ENCODE results near the gene RANBP10. TPM values are rescaled to one million over a fixed set of nuclear protein-coding genes. Genes with fewer than 3 reads are reported as not detected.

RANBP10 gene
- total RNA-seq, 5 donors from 2014 or later (not counting 1 experiment from before 2014, with no cell fraction given), result 21.9 to 29.3 (median 24.5) TPM

DNA sequence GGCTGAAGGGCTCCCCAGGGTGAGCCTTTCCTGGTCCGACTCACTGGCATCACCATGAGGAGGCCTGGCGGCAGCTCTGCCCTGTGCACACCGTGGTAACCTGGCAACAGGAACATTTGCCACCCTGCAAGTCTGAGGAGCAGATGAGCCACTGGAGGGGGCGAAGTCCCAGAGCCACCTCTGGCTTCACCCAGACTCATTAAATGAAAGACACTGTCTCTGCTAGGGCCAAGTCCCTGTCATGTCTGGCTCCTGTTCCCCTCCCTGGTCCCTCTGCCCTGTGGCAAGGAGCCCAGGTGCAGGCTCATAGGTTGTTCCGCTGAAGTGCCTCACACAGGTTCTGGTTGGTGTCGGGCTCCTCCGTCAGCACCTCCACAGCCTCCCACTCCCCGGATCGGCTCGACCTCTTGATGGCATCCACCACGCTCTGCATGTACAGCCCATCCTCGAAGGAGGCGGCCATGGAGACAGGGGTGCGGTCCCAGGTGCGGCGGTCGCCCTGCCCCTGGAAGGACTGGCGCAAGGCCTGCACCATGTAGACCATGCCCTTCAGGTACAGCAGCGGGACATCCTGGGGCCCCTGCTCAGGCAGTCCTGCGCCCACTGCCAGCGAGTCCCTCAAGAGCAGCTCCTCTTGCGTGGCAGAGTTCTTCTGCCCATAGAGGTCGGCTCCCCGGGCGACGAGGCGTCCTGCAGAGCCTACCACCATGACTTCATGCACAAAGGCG, 131.3 kb downstream of the RANBP10 start:
- Mint-ChIP-seq H3K36me3 (no peaks in the 10 kb centered on the region), H3K27me3 (no peaks in the 10 kb centered on the region), H3K4me1 (peaks cover 2 to 5% (median 3%) of the 10 kb centered on the region in 3 donors), H3K27ac (peak overlapping the region in 1 of 2 donors; percentile 36), H3K4me3 (no peak overlapping the region), H3K9me3 (no peaks in the 10 kb centered on the region)
- Histone ChIP-seq H3K27me3 (replicated peaks in 1 of 2; ENCODE audit: control insufficient read depth in 2 of 2, extremely low read depth in 1 of 2, insufficient read depth in 2 of 2, low read length in 1 of 2) (no peaks in the 10 kb centered on the region), H3K4me1 (ENCODE audit: control insufficient read depth in 1 of 2, extremely low read depth in 1 of 2, insufficient read depth in 2 of 2, low read length in 2 of 2) (no peaks in the 10 kb centered on the region), H3K27ac (ENCODE audit: low read length) (no peak overlapping the region), H3K9me3 (no peaks in the 10 kb centered on the region), H3K4me3 (ENCODE audit: control insufficient read depth in 1 of 2, extremely low read depth in 1 of 2, low read length in 1 of 2) (no peak overlapping the region), H3K36me3 (ENCODE audit: control insufficient read depth in 2 of 2, extremely low read depth in 1 of 2, insufficient read depth in 1 of 2, low read length in 1 of 2) (peaks cover 4 to 10% of the 10 kb centered on the region in 2 donors)
- DNase-seq (no peak), ATAC-seq (replicated peaks in 1 of 4) (no peak)
- ChIA-PET POLR2A (no interaction called here), CTCF (no interaction called here)
- WGBS (ENCODE audit: insufficient coverage), result 94% methylated on average over 28 of the region's 28 CpGs

DNA sequence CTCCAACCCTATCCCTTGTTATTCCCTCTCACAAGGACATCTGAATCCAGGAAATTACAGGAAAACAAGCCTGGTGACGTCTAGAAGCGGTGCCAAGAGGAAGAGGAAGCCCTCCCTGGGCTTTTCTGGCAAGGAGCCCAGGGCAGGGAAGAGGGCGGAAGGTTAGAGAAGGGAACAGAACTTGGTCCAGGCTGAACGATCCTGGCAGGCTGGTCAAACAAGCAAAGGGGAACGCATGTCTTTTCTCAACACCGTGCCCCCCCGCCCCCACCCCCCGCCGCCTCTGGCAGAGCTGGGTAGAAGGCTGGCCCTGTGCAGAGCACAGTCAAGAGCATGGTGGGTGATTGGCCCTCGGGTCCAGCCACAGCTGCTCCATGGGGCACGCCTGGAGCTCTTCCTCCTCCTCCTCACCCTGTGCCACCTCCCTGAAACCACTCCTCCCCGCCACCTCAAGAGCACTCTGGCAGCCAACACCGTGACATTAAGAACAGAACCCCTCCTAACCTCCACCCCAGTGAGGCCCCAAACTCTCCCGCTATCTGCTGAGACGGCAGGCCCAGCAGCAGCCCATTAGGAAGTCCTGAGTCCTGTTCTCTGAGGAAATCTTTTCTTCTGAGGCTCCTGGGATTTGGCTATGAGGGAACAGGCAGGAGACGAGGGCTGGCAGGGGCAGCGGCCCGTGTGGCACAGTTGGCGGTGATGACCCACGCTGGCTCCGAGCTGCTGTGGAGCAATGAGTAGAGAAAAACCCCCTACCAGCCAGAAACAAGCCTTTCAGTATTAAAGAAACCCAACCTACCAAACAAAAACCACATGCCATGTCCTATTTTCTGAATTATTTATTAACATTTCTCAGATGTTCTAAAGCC, 132.4 kb downstream of the RANBP10 start:
- no peak overlapping the region for H3K4me3 Mint-ChIP-seq
- ATAC-seq (replicated peaks in 1 of 4), result no peak
- H3K4me1 Mint-ChIP-seq, result peaks cover 3 to 6% (median 5%) of the 10 kb centered on the region in 3 donors
- no peaks in the 10 kb centered on the region for H3K36me3 Mint-ChIP-seq
- Histone ChIP-seq H3K4me3 (ENCODE audit: control insufficient read depth in 1 of 2, extremely low read depth in 1 of 2, low read length in 1 of 2) (no peak overlapping the region), H3K9me3 (no peaks in the 10 kb centered on the region), H3K36me3 (ENCODE audit: control insufficient read depth in 2 of 2, extremely low read depth in 1 of 2, insufficient read depth in 1 of 2, low read length in 1 of 2) (peaks cover 4 to 10% of the 10 kb centered on the region in 2 donors), H3K27ac (ENCODE audit: low read length) (no peak overlapping the region), H3K27me3 (replicated peaks in 1 of 2; ENCODE audit: control insufficient read depth in 2 of 2, extremely low read depth in 1 of 2, insufficient read depth in 2 of 2, low read length in 1 of 2) (no peaks in the 10 kb centered on the region), H3K4me1 (ENCODE audit: control insufficient read depth in 1 of 2, extremely low read depth in 1 of 2, insufficient read depth in 2 of 2, low read length in 2 of 2) (no peaks in the 10 kb centered on the region)
- CTCF ChIA-PET, result interaction anchor here in 1 of 2 donors (0.6 to 1.4 kb wide), 2 partner anchors 119 to 927 kb away, joined by 3 to 4 read pairs; no protein-coding TSS in a partner anchor
- DNase-seq, result no peak
- H3K27ac Mint-ChIP-seq, result peak overlapping the region; percentile 44 to 70
- H3K27me3 Mint-ChIP-seq, result no peaks in the 10 kb centered on the region
- POLR2A ChIA-PET, result no interaction called here
- H3K9me3 Mint-ChIP-seq, result no peaks in the 10 kb centered on the region
- WGBS (ENCODE audit: insufficient coverage), result 71% methylated on average over 6 of the region's 21 CpGs

Other genes starting within 250 kb of the RANBP10 start
- 10 to 100 TPM; 55.3 to 69.0 (median 64.0) TPM for gene CTCF, start 244.0 kb downstream of the RANBP10 start, total RNA-seq
- 100 to 1,000 TPM; 150 to 271 (median 243) TPM for gene CARMIL2, start 161.4 kb downstream of the RANBP10 start, total RNA-seq
- gene ACD, start 146.3 kb downstream of the RANBP10 start, total RNA-seq, result 10 to 100 TPM; 24.5 to 62.6 (median 53.6) TPM
- 10 to 100 TPM in 1 of 5 donors, 1 to 10 TPM in 4; 2.9 to 10.6 (median 7.6) TPM for gene PARD6A, start 145.6 kb downstream of the RANBP10 start, total RNA-seq
- 10 to 100 TPM in 3 of 5 donors, 1 to 10 TPM in 2; 4.2 to 12.1 (median 10.1) TPM for gene ENKD1, start 139.8 kb downstream of the RANBP10 start, total RNA-seq
- 1 to 10 TPM; 1.9 to 6.7 (median 5.4) TPM for gene C16orf86, start 139.7 kb downstream of the RANBP10 start, total RNA-seq
- gene GFOD2, start 87.2 kb downstream of the RANBP10 start, total RNA-seq, result 10 to 100 TPM in 4 of 5 donors, 1 to 10 TPM in 1; 8.5 to 23.2 (median 16.7) TPM
- gene TSNAXIP1, start 329 bp upstream of the RANBP10 start, total RNA-seq, result under 1 TPM; 0.30 to 0.45 (median 0.37) TPM
- 10 to 100 TPM; 37.9 to 59.9 (median 55.5) TPM for gene THAP11, start 35.8 kb upstream of the RANBP10 start, total RNA-seq
- 10 to 100 TPM; 37.4 to 55.0 (median 48.3) TPM for gene NUTF2, start 40.4 kb upstream of the RANBP10 start, total RNA-seq
- 100 to 1,000 TPM in 3 of 5 donors, 10 to 100 TPM in 2; 85.0 to 117 (median 111) TPM for gene CENPT, start 41.1 kb upstream of the RANBP10 start, total RNA-seq
- 100 to 1,000 TPM; 110 to 144 (median 136) TPM for gene EDC4, start 66.5 kb upstream of the RANBP10 start, total RNA-seq
- 1 to 10 TPM in 4 of 5 donors, under 1 TPM in 1; 0.72 to 5.3 (median 3.1) TPM for gene NRN1L, start 78.3 kb upstream of the RANBP10 start, total RNA-seq
- 10 to 100 TPM; 14.8 to 31.4 (median 28.1) TPM for gene PSKH1, start 86.7 kb upstream of the RANBP10 start, total RNA-seq
- 10 to 100 TPM in 4 of 5 donors, 1 to 10 TPM in 1; 9.4 to 14.2 (median 13.2) TPM for gene CTRL, start 125.3 kb upstream of the RANBP10 start, total RNA-seq
- gene PSMB10, start 130.3 kb upstream of the RANBP10 start, total RNA-seq, result 100 to 1,000 TPM; 118 to 214 (median 165) TPM
- 10 to 100 TPM in 4 of 5 donors, 1 to 10 TPM in 1; 9.8 to 20.7 (median 18.7) TPM for gene LCAT, start 137.6 kb upstream of the RANBP10 start, total RNA-seq
- 10 to 100 TPM; 23.3 to 39.6 (median 33.7) TPM for gene SLC12A4, start 162.1 kb upstream of the RANBP10 start, total RNA-seq
- 1 to 10 TPM in 4 of 5 donors, under 1 TPM in 1; 0.48 to 1.5 (median 1.1) TPM for gene DPEP3, start 173.9 kb upstream of the RANBP10 start, total RNA-seq
- gene DPEP2, start 192.9 kb upstream of the RANBP10 start, total RNA-seq, result 100 to 1,000 TPM in 3 of 5 donors, 10 to 100 TPM in 2; 51.5 to 122 (median 100) TPM
- gene DPEP2NB, start 209.4 kb upstream of the RANBP10 start, total RNA-seq, result not detected
- 10 to 100 TPM; 15.5 to 21.0 (median 17.6) TPM for gene DDX28, start 216.7 kb upstream of the RANBP10 start, total RNA-seq
- gene DUS2, start 216.7 kb upstream of the RANBP10 start, total RNA-seq, result 10 to 100 TPM; 14.5 to 19.4 (median 15.8) TPM

All from T-cell (primary cell).